Upper lobe of left lung (tissue), 4 donors: Measurements from ENCODE around the gene GPR33.

Experiments used
- EP300 ChIP-seq, 4 donors: sonication (generic); formaldehyde crosslinking; IDR thresholded peaks; one replicate each; pipeline ENCODE4 v1.5.1; 2017; ENCODE audit warnings: antibody characterized with exemption in 4 of 4, control low read depth in 2 of 4
- POLR2A ChIP-seq, 4 donors: fragments of 450-650 bp; IDR thresholded peaks; one replicate each; pipeline ENCODE4 v1.5.1; 2016 to 2017; ENCODE audit warnings: antibody characterized with exemption in 4 of 4, mild to moderate bottlenecking in 2 of 4
- POLR2AphosphoS5 ChIP-seq, 2 donors: sonication (generic); formaldehyde crosslinking; IDR thresholded peaks; one replicate each; pipeline ENCODE4 v1.5.1; 2017; ENCODE audit warnings: antibody characterized with exemption in 2 of 2
- TF ChIP-seq, protein P1 (sequence below), 6 experiments: fragments of 450-650 bp in 4 of 6; fragments of 200-600 bp in 2 of 6; sonication (generic) in 2 of 6; IDR thresholded peaks; one replicate each; pipeline ENCODE4 v1.5.1; 2016 to 2019; ENCODE audit warnings: antibody characterized with exemption in 6 of 6

DNA sequence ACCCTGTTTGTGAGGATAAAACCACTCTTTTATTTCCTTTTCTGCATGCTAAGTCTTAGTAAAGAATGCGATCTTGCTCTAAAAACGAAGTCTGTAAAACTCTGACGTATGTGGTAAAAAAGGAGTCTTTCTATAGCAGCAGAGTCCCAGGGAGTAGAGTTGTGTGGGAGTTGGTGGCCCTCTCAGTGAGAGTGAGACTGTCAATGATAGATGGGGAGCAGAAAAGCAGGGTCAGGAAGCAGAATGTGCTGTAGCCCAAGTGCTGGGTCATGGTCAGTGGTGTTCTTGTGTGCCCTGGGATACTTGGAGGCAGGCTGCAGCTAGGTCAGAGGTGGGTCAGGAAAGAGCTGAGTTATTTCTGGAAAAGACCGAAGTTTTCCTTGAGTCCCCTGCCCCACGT is 20.3 kb upstream of the GPR33 start:
- TF ChIP-seq POLR2AphosphoS5 (IDR thresholded peaks at IDR 0.05) (no peak), POLR2A (IDR thresholded peaks at IDR 0.05) (no peak), EP300 (IDR thresholded peaks at IDR 0.05) (no peak)
- TF ChIP-seq, protein P1, sequence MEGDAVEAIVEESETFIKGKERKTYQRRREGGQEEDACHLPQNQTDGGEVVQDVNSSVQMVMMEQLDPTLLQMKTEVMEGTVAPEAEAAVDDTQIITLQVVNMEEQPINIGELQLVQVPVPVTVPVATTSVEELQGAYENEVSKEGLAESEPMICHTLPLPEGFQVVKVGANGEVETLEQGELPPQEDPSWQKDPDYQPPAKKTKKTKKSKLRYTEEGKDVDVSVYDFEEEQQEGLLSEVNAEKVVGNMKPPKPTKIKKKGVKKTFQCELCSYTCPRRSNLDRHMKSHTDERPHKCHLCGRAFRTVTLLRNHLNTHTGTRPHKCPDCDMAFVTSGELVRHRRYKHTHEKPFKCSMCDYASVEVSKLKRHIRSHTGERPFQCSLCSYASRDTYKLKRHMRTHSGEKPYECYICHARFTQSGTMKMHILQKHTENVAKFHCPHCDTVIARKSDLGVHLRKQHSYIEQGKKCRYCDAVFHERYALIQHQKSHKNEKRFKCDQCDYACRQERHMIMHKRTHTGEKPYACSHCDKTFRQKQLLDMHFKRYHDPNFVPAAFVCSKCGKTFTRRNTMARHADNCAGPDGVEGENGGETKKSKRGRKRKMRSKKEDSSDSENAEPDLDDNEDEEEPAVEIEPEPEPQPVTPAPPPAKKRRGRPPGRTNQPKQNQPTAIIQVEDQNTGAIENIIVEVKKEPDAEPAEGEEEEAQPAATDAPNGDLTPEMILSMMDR (IDR thresholded peaks at IDR 0.05) = no peak
